GM12878 (cell line): ENCODE measurements around the gene RSPH4A. TPM values are rescaled to one million over a fixed set of nuclear protein-coding genes. Genes with fewer than 3 reads are reported as not detected.

ENCODE experiments used
- ATAC-seq: fragments of 200-7000 bp; cut with Tn5 transposase; 3 replicates; pipeline ENCODE4 v1.9.1; 2020; ENCODE audit warnings: mild to moderate bottlenecking, moderate library complexity
- BruUV-seq: library from RNA; stranded (reverse); fragments of 400-500 nt; replicated peaks from 2 replicates; lab custom pipeline; 2021; lab: Mats Ljungman, UMichigan
- CTCF ChIA-PET: fragments of 300-600 bp; sonication (Branson Sonifier 250); formaldehyde crosslinking; extraction: SDS; loops from one replicate; lab custom pipeline; 2021; ENCODE audit warnings: inconsistent platforms; lab: Yijun Ruan, JAX
- POLR2A ChIA-PET: fragments of 350-600 bp; formaldehyde crosslinking; extraction: SDS; loops from one replicate; lab custom pipeline; 2021; ENCODE audit warnings: inconsistent platforms; lab: Charles Lee
- RAD21 ChIA-PET: fragments of 300-600 bp; sonication (Branson Sonifier 250); formaldehyde crosslinking; loops from one replicate; lab custom pipeline; 2023; ENCODE audit warnings: antibody characterized with exemption; ENCODE audit not compliant: unreplicated experiment; lab: Charles Lee
- SMC1A ChIA-PET: fragments of 300-600 bp; sonication (Branson Sonifier 250); formaldehyde crosslinking; loops from one replicate; lab custom pipeline; 2023; ENCODE audit not compliant: unreplicated experiment, uncharacterized antibody; lab: Charles Lee
- DNase-seq: peaks from one replicate; pipeline ENCODE4 v3.0.0-alpha.2; 2011; ENCODE audit warnings: low read depth, low spot score
- FAIRE-seq: peaks from 3 replicates; lab custom pipeline; 2011; peaks lifted over from hg19 to GRCh38; lab: Jason Lieb, UNC
- H2AFZ ChIP-seq: 2 replicates; pipeline ENCODE4 v1.6.0; 2011; ENCODE audit warnings: low read depth, low read length, control low read depth; ENCODE audit not compliant: control insufficient read depth
- H3K27ac ChIP-seq: 2 replicates; pipeline ENCODE4 v1.5.1; 2011; ENCODE audit warnings: control low read depth; ENCODE audit not compliant: control insufficient read depth, insufficient read depth
- H3K27me3 ChIP-seq, 2 experiments: replicated peaks in 1 of 2; 2 replicates each; pipeline versions ENCODE4 v1.6.0 to v1.6.1; 2011; ENCODE audit warnings: low read length in 1 of 2; ENCODE audit not compliant: control insufficient read depth in 2 of 2, insufficient read depth in 2 of 2
- H3K36me3 ChIP-seq, 2 experiments: 2 replicates each; pipeline ENCODE4 v1.5.1; 2011; ENCODE audit warnings: low read length in 1 of 2; ENCODE audit not compliant: control insufficient read depth in 2 of 2, insufficient read depth in 2 of 2
- H3K4me1 ChIP-seq: 2 replicates; pipeline ENCODE4 v1.6.1; 2011; ENCODE audit warnings: mild to moderate bottlenecking, low read length, moderate library complexity, mixed read lengths; ENCODE audit not compliant: control insufficient read depth, insufficient read depth
- H3K4me2 ChIP-seq: 2 replicates; pipeline ENCODE4 v1.6.0; 2011; ENCODE audit warnings: control low read depth; ENCODE audit not compliant: control insufficient read depth, insufficient read depth
- H3K4me3 ChIP-seq: fragments of 200-600 bp; sonication (generic); 2 replicates; pipeline ENCODE4 v1.5.1; 2016
- H3K79me2 ChIP-seq: 2 replicates; pipeline ENCODE4 v1.6.0; 2011; ENCODE audit warnings: low read length; ENCODE audit not compliant: control insufficient read depth, insufficient read depth
- H3K9ac ChIP-seq: 2 replicates; pipeline ENCODE4 v1.8.0; 2011; ENCODE audit warnings: low read length, control low read depth, mixed read lengths; ENCODE audit not compliant: control insufficient read depth, insufficient read depth
- H3K9me3 ChIP-seq: replicated peaks from 3 replicates; pipeline ENCODE4 v1.5.1; 2011; ENCODE audit warnings: mild to moderate bottlenecking, low read length; ENCODE audit not compliant: control insufficient read depth, insufficient read depth
- H4K20me1 ChIP-seq: 2 replicates; pipeline ENCODE4 v1.6.0; 2011; ENCODE audit not compliant: control insufficient read depth, insufficient read depth
- CBFB ChIP-seq: IDR thresholded peaks from 2 replicates; pipeline ENCODE4 v1.6.1; 2016; ENCODE audit warnings: antibody characterized with exemption, low read depth
- CHD2 ChIP-seq: IDR thresholded peaks from 2 replicates; pipeline ENCODE4 v1.6.1; 2011; ENCODE audit warnings: low read depth, low read length, improper control_type of control experiment, borderline replicate concordance
- ELK1 ChIP-seq: IDR thresholded peaks from 2 replicates; pipeline ENCODE4 v1.6.1; 2012; ENCODE audit warnings: low read depth, low read length, improper control_type of control experiment
- ESRRA ChIP-seq: IDR thresholded peaks from 2 replicates; pipeline ENCODE4 v1.6.1; 2012; ENCODE audit warnings: mild to moderate bottlenecking, low read length, improper control_type of control experiment
- LARP7 ChIP-seq: fragments of 450-650 bp; IDR thresholded peaks from 2 replicates; pipeline ENCODE4 v1.6.1; 2017; ENCODE audit warnings: mild to moderate bottlenecking
- NFYB ChIP-seq: IDR thresholded peaks from 2 replicates; pipeline ENCODE4 v1.6.1; 2011; ENCODE audit warnings: low read depth, mild to moderate bottlenecking, low read length, improper control_type of control experiment, moderate library complexity; ENCODE audit not compliant: insufficient read depth
- NR2C1 ChIP-seq: fragments of 450-650 bp; IDR thresholded peaks from 2 replicates; pipeline ENCODE4 v1.6.1; 2017; ENCODE audit warnings: antibody characterized with exemption, mild to moderate bottlenecking, moderate library complexity
- POLR2AphosphoS2 ChIP-seq: IDR thresholded peaks from 2 replicates; pipeline ENCODE4 v1.6.1; 2011; ENCODE audit warnings: low read depth, mild to moderate bottlenecking, low read length, improper control_type of control experiment, moderate library complexity
- POU2F2 ChIP-seq: IDR thresholded peaks from 3 replicates; pipeline ENCODE4 v1.6.1; 2011; ENCODE audit warnings: low read depth, mild to moderate bottlenecking, low read length, borderline replicate concordance
- SIN3A ChIP-seq: IDR thresholded peaks from 2 replicates; pipeline ENCODE4 v1.6.1; 2012; ENCODE audit warnings: low read depth, low read length, improper control_type of control experiment
- SMAD1 ChIP-seq: fragments of 450-650 bp; IDR thresholded peaks from 2 replicates; pipeline ENCODE4 v1.6.1; 2018; ENCODE audit warnings: mild to moderate bottlenecking, low read depth; ENCODE audit not compliant: partially characterized antibody
- STAT3 ChIP-seq: IDR thresholded peaks from 2 replicates; pipeline ENCODE4 v1.6.1; 2011; ENCODE audit warnings: low read depth, low read length, improper control_type of control experiment
- SUPT20H ChIP-seq: IDR thresholded peaks from 2 replicates; pipeline ENCODE4 v1.6.1; 2011; ENCODE audit warnings: low read depth, mild to moderate bottlenecking, low read length, moderate library complexity, borderline replicate concordance; ENCODE audit not compliant: control insufficient read depth
- ZNF217 ChIP-seq: fragments of 450-650 bp; IDR thresholded peaks from 2 replicates; pipeline ENCODE4 v1.6.1; 2017; ENCODE audit warnings: antibody characterized with exemption, mild to moderate bottlenecking
- WGBS: methylation state at CpG from one replicate; pipeline ENCODE4 v1.1.6; 2016; ENCODE audit warnings: low lambda C conversion rate; ENCODE audit not compliant: insufficient replicate concordance, insufficient coverage; ENCODE audit errors: missing lambda C conversion rate; 5-methylcytosine and 5-hydroxymethylcytosine counted together
- in situ Hi-C: fragments of 300-500 bp; cut with MboI; formaldehyde crosslinking; loops from 9 replicates; pipeline ENCODE4 v1.14.3; 2018; ENCODE audit warnings: mixed read lengths
- intact Hi-C: fragments of 100-400 bp; cut with micrococcal nuclease; formaldehyde crosslinking; loops from one replicate; pipeline ENCODE4 v1.14.2; 2022; ENCODE audit not compliant: unreplicated experiment
- polyA plus RNA-seq, 11 experiments: library from polyadenylated mRNA; depleted of rRNA in 4 of 11; unstranded in 6 of 11; stranded (reverse) in 5 of 11; fragments of >200 nt; fragmentation: Nextera tagmentation in 4 of 11; fragmentation: Illumina TruSeq in 1 of 11; extraction: Ambion mirVana in 4 of 11; extraction: Trizol in 1 of 11; gene quantifications; 1 replicate in 1 of 11; 2 replicates in 10 of 11; pipeline versions ENCODE4 v1.2.1 to v1.2.3, GENCODE V29; 2011 to 2016; ENCODE audit warnings: inconsistent platforms in 2 of 11, missing spikeins in 2 of 11, low read depth in 1 of 11
- total RNA-seq, 4 experiments: library from RNA; depleted of rRNA in 3 of 4; stranded (reverse); fragments of >200 nt in 3 of 4; fragmentation: Illumina TruSeq in 1 of 4; extraction: Trizol in 1 of 4; gene quantifications; 2 replicates each; pipeline versions ENCODE4 v1.2.1 to v1.2.3, GENCODE V29; 2013 to 2021
- TF ChIP-seq, protein P1 (sequence below): fragments of 450-650 bp; IDR thresholded peaks from 2 replicates; pipeline ENCODE4 v1.6.1; 2018; ENCODE audit warnings: mild to moderate bottlenecking, low read depth, moderate library complexity; ENCODE audit not compliant: partially characterized antibody

The RSPH4A gene
- total and polyA plus RNA-seq, 10 of the 15 experiments (the other 5 are each of a cell fraction or from before 2014, with no cell fraction given), result 0.07 to 0.28 (median 0.21) TPM; not detected in 1

GRCh38 chr6:116605935-116606334, 10.3 kb upstream of the RSPH4A start:
- Histone ChIP-seq H3K4me3 (no peak overlapping the region), H4K20me1 (no peaks in the 10 kb centered on the region), H3K9me3 (no peaks in the 10 kb centered on the region), H3K4me2 (no peak overlapping the region), H2AFZ (no peak overlapping the region), H3K36me3 (no peaks in the 10 kb centered on the region), H3K27me3 (no peaks in the 10 kb centered on the region), H3K4me1 (no peaks in the 10 kb centered on the region), H3K27ac (no peak overlapping the region), H3K79me2 (no peaks in the 10 kb centered on the region), H3K9ac (no peak overlapping the region)
- DNase-seq, result no peak
- POLR2A ChIA-PET, result no interaction called here
- TF ChIP-seq SMAD1 (no peak), LARP7 (no peak), CBFB (no peak), POLR2AphosphoS2 (no peak), ZNF217 (no peak), NR2C1 (no peak), SUPT20H (no peak), SIN3A (no peak), ESRRA (no peak)
- no peak for FAIRE-seq
- 92% methylated on average over 4 of the region's 4 CpGs for WGBS
- ATAC-seq, result no peak
- in situ Hi-C loops, result no loop called here
- intact Hi-C loops, result no loop called here
- CTCF ChIA-PET, result no interaction called here
- SMC1A ChIA-PET, result no interaction called here
- BruUV-seq, result no TSS peak
- RAD21 ChIA-PET, result no interaction called here

GRCh38 chr6:116611056-116611455, 5.2 kb upstream of the RSPH4A start:
- Histone ChIP-seq H2AFZ (no peak overlapping the region), H3K4me2 (no peak overlapping the region), H3K79me2 (no peaks in the 10 kb centered on the region), H3K4me1 (no peaks in the 10 kb centered on the region), H3K9me3 (no peaks in the 10 kb centered on the region), H3K9ac (no peak overlapping the region), H4K20me1 (no peaks in the 10 kb centered on the region), H3K36me3 (no peaks in the 10 kb centered on the region), H3K4me3 (no peak overlapping the region), H3K27me3 (no peaks in the 10 kb centered on the region), H3K27ac (no peak overlapping the region)
- intact Hi-C loops (no loop called here), in situ Hi-C loops (no loop called here)
- CTCF ChIA-PET, result no interaction called here
- 28% methylated on average over 4 of the region's 4 CpGs for WGBS
- ATAC-seq, result no peak
- no peak for FAIRE-seq
- POLR2A ChIA-PET, result no interaction called here
- SMC1A ChIA-PET, result interaction anchor here (2.2 kb wide), 1 partner anchor 12 kb away, joined by 5 read pairs; no protein-coding TSS in a partner anchor
- DNase-seq, result no peak
- BruUV-seq, result no TSS peak
- RAD21 ChIA-PET, result no interaction called here
- TF ChIP-seq CHD2 (no peak), POU2F2 (no peak), STAT3 (no peak), NFYB (no peak), ELK1 (no peak)
- TF ChIP-seq, protein P1, sequence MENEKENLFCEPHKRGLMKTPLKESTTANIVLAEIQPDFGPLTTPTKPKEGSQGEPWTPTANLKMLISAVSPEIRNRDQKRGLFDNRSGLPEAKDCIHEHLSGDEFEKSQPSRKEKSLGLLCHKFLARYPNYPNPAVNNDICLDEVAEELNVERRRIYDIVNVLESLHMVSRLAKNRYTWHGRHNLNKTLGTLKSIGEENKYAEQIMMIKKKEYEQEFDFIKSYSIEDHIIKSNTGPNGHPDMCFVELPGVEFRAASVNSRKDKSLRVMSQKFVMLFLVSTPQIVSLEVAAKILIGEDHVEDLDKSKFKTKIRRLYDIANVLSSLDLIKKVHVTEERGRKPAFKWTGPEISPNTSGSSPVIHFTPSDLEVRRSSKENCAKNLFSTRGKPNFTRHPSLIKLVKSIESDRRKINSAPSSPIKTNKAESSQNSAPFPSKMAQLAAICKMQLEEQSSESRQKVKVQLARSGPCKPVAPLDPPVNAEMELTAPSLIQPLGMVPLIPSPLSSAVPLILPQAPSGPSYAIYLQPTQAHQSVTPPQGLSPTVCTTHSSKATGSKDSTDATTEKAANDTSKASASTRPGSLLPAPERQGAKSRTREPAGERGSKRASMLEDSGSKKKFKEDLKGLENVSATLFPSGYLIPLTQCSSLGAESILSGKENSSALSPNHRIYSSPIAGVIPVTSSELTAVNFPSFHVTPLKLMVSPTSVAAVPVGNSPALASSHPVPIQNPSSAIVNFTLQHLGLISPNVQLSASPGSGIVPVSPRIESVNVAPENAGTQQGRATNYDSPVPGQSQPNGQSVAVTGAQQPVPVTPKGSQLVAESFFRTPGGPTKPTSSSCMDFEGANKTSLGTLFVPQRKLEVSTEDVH, result no peak
